ENCODE data around the gene RRAGD.

Gene RRAGD

GRCh38 chr6:89414215-89414614 is 2.1 kb upstream of the RRAGD start:
- TF ChIP-seq, protein P1, sequence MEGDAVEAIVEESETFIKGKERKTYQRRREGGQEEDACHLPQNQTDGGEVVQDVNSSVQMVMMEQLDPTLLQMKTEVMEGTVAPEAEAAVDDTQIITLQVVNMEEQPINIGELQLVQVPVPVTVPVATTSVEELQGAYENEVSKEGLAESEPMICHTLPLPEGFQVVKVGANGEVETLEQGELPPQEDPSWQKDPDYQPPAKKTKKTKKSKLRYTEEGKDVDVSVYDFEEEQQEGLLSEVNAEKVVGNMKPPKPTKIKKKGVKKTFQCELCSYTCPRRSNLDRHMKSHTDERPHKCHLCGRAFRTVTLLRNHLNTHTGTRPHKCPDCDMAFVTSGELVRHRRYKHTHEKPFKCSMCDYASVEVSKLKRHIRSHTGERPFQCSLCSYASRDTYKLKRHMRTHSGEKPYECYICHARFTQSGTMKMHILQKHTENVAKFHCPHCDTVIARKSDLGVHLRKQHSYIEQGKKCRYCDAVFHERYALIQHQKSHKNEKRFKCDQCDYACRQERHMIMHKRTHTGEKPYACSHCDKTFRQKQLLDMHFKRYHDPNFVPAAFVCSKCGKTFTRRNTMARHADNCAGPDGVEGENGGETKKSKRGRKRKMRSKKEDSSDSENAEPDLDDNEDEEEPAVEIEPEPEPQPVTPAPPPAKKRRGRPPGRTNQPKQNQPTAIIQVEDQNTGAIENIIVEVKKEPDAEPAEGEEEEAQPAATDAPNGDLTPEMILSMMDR (IDR thresholded peaks at IDR 0.05; ENCODE audit: low read depth, low read length, missing control alignments): no peak
- H3K4me3 ChIP-seq (replicated peaks; ENCODE audit: low read depth, low read length): no peak overlapping the region
- no peak for DNase-seq (ENCODE audit: extremely low read depth, low read depth)

DNA sequence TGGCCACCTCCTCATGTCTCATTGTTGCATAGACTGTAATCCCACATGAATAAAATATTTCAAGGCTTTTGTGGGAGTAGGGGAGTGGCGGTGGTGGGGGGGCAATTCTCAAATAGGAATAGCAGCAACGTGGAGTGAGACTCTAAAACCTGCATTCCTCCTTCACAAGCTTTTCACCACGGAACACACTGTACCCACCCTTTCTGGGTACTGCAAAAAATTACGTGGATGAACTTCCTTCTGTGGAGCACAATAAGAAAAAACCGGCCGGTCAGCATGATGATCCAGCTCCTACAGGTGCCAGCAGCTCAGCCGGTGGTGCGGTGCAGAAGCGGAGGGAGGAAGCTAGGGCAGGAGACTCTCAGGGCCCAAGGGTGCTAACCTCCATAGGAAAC is 930 bp upstream of the RRAGD start:
- no peak for DNase-seq (ENCODE audit: extremely low read depth, low read depth)
- TF ChIP-seq, protein P1 (IDR thresholded peaks at IDR 0.05; ENCODE audit: low read depth, low read length, missing control alignments): no peak
- H3K4me3 ChIP-seq (replicated peaks; ENCODE audit: low read depth, low read length): no peak overlapping the region

DNA sequence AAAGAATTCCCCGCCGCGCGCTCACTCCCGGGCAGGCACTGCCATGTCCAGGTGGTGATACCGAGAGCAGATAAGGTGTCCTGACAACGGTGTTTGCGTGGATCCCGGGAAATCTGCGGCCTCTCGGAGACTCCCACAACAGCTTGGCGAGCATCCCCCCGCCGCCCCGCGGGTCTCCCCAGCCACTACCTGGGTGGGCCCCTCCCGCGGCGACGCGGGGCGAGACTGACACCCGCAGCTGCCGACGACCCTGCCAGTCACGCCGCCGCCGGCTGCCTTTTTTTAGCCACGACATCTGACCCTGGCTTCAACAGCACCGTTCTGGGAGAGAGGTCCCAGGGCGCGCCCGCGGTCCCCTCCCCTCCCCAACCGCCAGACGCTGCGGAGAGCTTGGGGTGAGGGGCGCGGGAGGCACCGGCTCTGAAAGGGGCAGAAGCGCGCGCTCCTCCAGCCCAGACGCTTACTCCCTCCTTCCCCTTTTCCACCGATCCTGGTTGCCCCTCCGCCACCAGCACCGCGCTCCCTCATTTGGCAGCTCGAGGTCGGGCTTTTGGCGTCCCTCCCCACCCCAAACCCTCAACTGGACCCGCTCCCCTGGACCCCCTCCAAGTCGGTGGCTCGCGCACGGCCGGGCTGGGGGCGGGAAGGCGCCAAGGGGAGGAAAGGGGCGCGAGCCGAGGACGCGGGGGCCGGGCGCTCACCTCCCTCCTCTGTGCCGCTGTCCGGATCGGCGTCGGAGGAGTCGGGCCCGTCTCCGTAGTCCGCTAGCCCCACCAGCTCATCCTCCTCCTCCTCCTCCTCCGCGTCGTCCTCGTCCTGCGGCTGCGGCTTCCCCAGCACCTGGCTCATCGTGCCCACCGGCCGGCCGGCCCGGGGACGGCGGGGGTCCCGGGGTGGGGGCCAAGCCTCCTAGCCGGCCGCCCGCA is 665 bp downstream of the RRAGD start:
- DNase-seq (ENCODE audit: extremely low read depth, low read depth): no peak
- TF ChIP-seq, protein P1 (IDR thresholded peaks at IDR 0.05; ENCODE audit: low read depth, low read length, missing control alignments): no peak

GRCh38 chr6:89410788-89411144 is 1.3 kb downstream of the RRAGD start:
- TF ChIP-seq, protein P1 (IDR thresholded peaks at IDR 0.05; ENCODE audit: low read depth, low read length, missing control alignments): no peak
- DNase-seq (ENCODE audit: extremely low read depth, low read depth): no peak
- no peak overlapping the region for H3K4me3 ChIP-seq (replicated peaks; ENCODE audit: low read depth, low read length)

More for the DNA sequence above, 665 bp downstream of the RRAGD start:
- peak overlapping the region; percentile 19 for H3K4me3 ChIP-seq (replicated peaks; ENCODE audit: low read depth, low read length)

- TF ChIP-seq, protein P1 (IDR thresholded peaks at IDR 0.05; ENCODE audit: low read depth, low read length, missing control alignments): no peak
- no peak for DNase-seq (ENCODE audit: extremely low read depth, low read depth)
- H3K4me3 ChIP-seq (replicated peaks; ENCODE audit: low read depth, low read length): no peak overlapping the region
These were observed 1.8 kb downstream of the RRAGD start for GRCh38 chr6:89410231-89410761.

DNA sequence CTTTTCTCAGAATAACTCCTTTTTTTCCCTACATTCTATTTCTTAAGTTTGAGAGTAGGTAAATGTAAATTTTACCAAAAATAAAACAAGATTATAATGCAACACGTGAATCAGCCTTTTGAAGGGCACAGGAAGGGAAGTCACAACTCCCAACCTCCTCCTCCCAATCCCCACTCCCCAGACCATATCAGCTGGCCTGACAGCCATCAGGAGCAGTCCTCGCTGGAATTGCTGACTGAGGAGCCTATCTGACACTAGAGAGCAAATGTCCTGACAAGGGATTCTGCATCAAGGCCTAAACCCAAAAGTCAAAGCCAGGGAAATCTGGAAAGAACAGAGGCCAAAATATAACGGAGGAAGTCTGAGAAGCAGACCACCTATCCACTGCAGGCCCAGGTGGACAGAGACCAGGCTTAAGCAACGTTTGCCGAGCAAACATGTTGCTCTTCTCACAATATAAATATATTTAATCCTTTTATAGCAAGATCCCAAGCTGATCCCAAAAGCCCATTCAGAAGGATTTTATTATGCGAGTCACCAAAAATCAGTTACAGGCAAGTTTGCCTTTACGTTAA is 2.5 kb downstream of the RRAGD start:
- H3K4me3 ChIP-seq (replicated peaks; ENCODE audit: low read depth, low read length): no peak overlapping the region
- DNase-seq (ENCODE audit: extremely low read depth, low read depth): no peak
- TF ChIP-seq, protein P1 (IDR thresholded peaks at IDR 0.05; ENCODE audit: low read depth, low read length, missing control alignments): no peak

Measured in HFF-Myc (cell line).